Ovary (tissue), 9 donors: ENCODE data around the gene ERLIN1. TPM values are rescaled to one million over a fixed set of nuclear protein-coding genes. Genes with fewer than 3 reads are reported as not detected.

ENCODE experiments used
- DNase-seq, 5 donors: peaks; one replicate each; pipeline ENCODE4 v3.0.0-alpha.2; 2019 to 2020
- H3K27ac ChIP-seq, 2 donors: fragments of 200-600 bp; one replicate each; pipeline versions ENCODE4 v1.5.1 to v1.8.0; 2019 to 2022
- H3K27me3 ChIP-seq: fragments of 200-600 bp; one replicate; pipeline ENCODE4 v1.8.0; 2022
- H3K36me3 ChIP-seq: fragments of 200-600 bp; sonication (generic); one replicate; pipeline ENCODE4 v1.5.1; 2019
- H3K4me1 ChIP-seq: one replicate; pipeline ENCODE4 v1.8.1; 2013; ENCODE audit warnings: mild to moderate bottlenecking, moderate library complexity; ENCODE audit not compliant: insufficient read depth
- H3K4me3 ChIP-seq: fragments of 200-600 bp; sonication (generic); one replicate; pipeline ENCODE4 v1.5.1; 2017
- H3K9me3 ChIP-seq, 2 donors: fragments of 200-600 bp in 1 of 2; sonication (generic) in 1 of 2; one replicate each; pipeline versions ENCODE4 v1.5.1 to v1.8.1; 2013 to 2019; ENCODE audit warnings: mild to moderate bottlenecking in 1 of 2, moderate library complexity in 1 of 2
- EP300 ChIP-seq: sonication (generic); formaldehyde crosslinking; IDR thresholded peaks from one replicate; pipeline ENCODE4 v1.6.1; 2017; ENCODE audit warnings: antibody characterized with exemption
- POLR2A ChIP-seq: fragments of 450-650 bp; IDR thresholded peaks from one replicate; pipeline ENCODE4 v1.6.1; 2017; ENCODE audit warnings: antibody characterized with exemption, mild to moderate bottlenecking, moderate library complexity
- WGBS, 3 donors: extraction: QIAGEN DNeasy Blood & Tissue Kit in 1 of 3; methylation state at CpG; one replicate each; pipeline versions ENCODE4 v1.1.5 to v1.1.7; 2013 to 2017; 5-methylcytosine and 5-hydroxymethylcytosine counted together
- intact Hi-C, 4 donors: fragments of 100-400 bp; cut with DNase I; formaldehyde crosslinking; loops; one replicate each; pipeline versions ENCODE4 v1.11.0 to v1.15.1; 2022 to 2023
- polyA plus RNA-seq, 2 donors: library from polyadenylated mRNA; stranded (reverse); fragments of 200-250 nt in 1 of 2; fragments of 350-450 nt in 1 of 2; fragmentation: Illumina TruSeq in 1 of 2; extraction: RNeasy Lipid Tissue Mini Kit (QIAGEN cat#74804) in 1 of 2; gene quantifications; one replicate each; pipeline ENCODE4 v1.2.3, GENCODE V29; 2013 to 2014
- total RNA-seq, 7 donors: library from RNA; depleted of rRNA in 2 of 7; stranded (reverse); fragments of >200 nt in 2 of 7; fragmentation: NEBNext Ultra II Directional in 3 of 7; extraction: Animal tissue kit (Norgen Biotek cat#: 25700) in 3 of 7; gene quantifications; one replicate each; pipeline versions ENCODE4 v1.1.0 to v1.2.4, GENCODE V29; 2016 to 2023
- TF ChIP-seq, protein P1 (sequence below), 3 donors: fragments of 450-650 bp in 2 of 3; fragments of 200-600 bp in 1 of 3; IDR thresholded peaks; one replicate each; pipeline versions ENCODE4 v1.5.1 to v1.8.0; 2016 to 2022; ENCODE audit warnings: antibody characterized with exemption in 3 of 3, mild to moderate bottlenecking in 1 of 3
- donor health status: DM: no; HTN: no; CAD: no; lungs with moderate emphysema.
- donor health status: DM: no; HTN: no; CAD: no.
- donor health status: Bipolar disorder and iron deficiency.
- donor health status: DM: yes; HTN: yes; CAD: no.
- donor health status: DM: no; HTN: no; CAD: no.
- donor health status: DM: yes; HTN: yes; CAD: no.

The ERLIN1 gene
- total and polyA plus RNA-seq, 9 donors, result 10.7 to 55.2 (median 24.6) TPM

GRCh38 chr10:100162696-100163095 is 23.1 kb downstream of the ERLIN1 start:
- Histone ChIP-seq H3K4me1 (peaks cover 2% of the 10 kb centered on the region), H3K27ac (no peak overlapping the region), H3K36me3 (no peaks in the 10 kb centered on the region), H3K9me3 (no peaks in the 10 kb centered on the region), H3K4me3 (no peak overlapping the region), H3K27me3 (no peaks in the 10 kb centered on the region)
- WGBS, 3 donors, result 92 to 94% (median 92%) methylated on average over 3 of the region's 3 CpGs
- intact Hi-C loops, result no loop called here
- TF ChIP-seq EP300 (no peak), POLR2A (no peak)
- TF ChIP-seq, protein P1, sequence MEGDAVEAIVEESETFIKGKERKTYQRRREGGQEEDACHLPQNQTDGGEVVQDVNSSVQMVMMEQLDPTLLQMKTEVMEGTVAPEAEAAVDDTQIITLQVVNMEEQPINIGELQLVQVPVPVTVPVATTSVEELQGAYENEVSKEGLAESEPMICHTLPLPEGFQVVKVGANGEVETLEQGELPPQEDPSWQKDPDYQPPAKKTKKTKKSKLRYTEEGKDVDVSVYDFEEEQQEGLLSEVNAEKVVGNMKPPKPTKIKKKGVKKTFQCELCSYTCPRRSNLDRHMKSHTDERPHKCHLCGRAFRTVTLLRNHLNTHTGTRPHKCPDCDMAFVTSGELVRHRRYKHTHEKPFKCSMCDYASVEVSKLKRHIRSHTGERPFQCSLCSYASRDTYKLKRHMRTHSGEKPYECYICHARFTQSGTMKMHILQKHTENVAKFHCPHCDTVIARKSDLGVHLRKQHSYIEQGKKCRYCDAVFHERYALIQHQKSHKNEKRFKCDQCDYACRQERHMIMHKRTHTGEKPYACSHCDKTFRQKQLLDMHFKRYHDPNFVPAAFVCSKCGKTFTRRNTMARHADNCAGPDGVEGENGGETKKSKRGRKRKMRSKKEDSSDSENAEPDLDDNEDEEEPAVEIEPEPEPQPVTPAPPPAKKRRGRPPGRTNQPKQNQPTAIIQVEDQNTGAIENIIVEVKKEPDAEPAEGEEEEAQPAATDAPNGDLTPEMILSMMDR (IDR thresholded peaks at IDR 0.05), result no peak
- DNase-seq, result no peak

GRCh38 chr10:100158044-100158805 is 27.6 kb downstream of the ERLIN1 start:
- Histone ChIP-seq H3K9me3 (no peaks in the 10 kb centered on the region), H3K4me3 (no peak overlapping the region), H3K27me3 (no peaks in the 10 kb centered on the region), H3K36me3 (no peaks in the 10 kb centered on the region), H3K27ac (no peak overlapping the region), H3K4me1 (no peaks in the 10 kb centered on the region)
- DNase-seq, result no peak
- TF ChIP-seq EP300, result no peak
- TF ChIP-seq POLR2A, result no peak
- TF ChIP-seq, protein P1 (IDR thresholded peaks at IDR 0.05), result no peak
- intact Hi-C loops, result no loop called here
- WGBS, 3 donors, result 96 to 98% (median 98%) methylated on average over 2 of the region's 2 CpGs

DNA sequence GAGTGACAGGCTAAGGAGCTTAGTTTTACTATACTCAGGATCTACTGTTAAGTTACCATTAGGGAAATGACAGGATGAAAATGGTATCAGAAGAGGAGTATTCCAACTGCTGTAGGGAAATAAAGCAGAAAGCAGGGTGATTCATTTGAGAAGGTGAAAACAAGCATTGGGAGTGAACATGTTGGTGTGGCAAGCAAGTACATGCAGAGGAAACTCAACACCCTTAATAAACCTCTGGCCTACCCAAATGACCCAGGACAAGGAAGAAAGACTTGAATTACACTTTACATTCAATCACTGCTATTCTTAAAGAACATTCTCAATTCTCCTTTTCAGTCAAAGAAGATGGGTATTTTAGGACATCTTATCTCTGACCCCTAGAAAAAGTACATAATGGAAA is 28.7 kb downstream of the ERLIN1 start:
- Histone ChIP-seq H3K27ac (no peak overlapping the region), H3K4me3 (no peak overlapping the region), H3K4me1 (no peaks in the 10 kb centered on the region), H3K36me3 (no peaks in the 10 kb centered on the region), H3K27me3 (no peaks in the 10 kb centered on the region), H3K9me3 (no peaks in the 10 kb centered on the region)
- no peak for DNase-seq
- TF ChIP-seq, protein P1 (IDR thresholded peaks at IDR 0.05), result no peak
- TF ChIP-seq EP300 (no peak), POLR2A (no peak)
- intact Hi-C loops, result no loop called here

- Histone ChIP-seq H3K4me1 (no peaks in the 10 kb centered on the region), H3K27me3 (no peaks in the 10 kb centered on the region), H3K36me3 (no peaks in the 10 kb centered on the region), H3K9me3 (no peaks in the 10 kb centered on the region), H3K27ac (no peak overlapping the region), H3K4me3 (no peak overlapping the region)
- intact Hi-C loops, result no loop called here
- TF ChIP-seq EP300 (no peak), POLR2A (no peak)
- TF ChIP-seq, protein P1 (IDR thresholded peaks at IDR 0.05), result no peak
- no peak for DNase-seq
- WGBS, 3 donors, result 92 to 96% (median 95%) methylated on average over 5 of the region's 5 CpGs
Measured at GRCh38 chr10:100155936-100156335, 29.9 kb downstream of the ERLIN1 start.
